Measurements from ENCODE around the gene PGF. TPM values are rescaled to one million over a fixed set of nuclear protein-coding genes. Genes with fewer than 3 reads are reported as not detected.

Gene PGF
- polyA plus RNA-seq, 3 donors, result 0.03 TPM; not detected in 2

DNA sequence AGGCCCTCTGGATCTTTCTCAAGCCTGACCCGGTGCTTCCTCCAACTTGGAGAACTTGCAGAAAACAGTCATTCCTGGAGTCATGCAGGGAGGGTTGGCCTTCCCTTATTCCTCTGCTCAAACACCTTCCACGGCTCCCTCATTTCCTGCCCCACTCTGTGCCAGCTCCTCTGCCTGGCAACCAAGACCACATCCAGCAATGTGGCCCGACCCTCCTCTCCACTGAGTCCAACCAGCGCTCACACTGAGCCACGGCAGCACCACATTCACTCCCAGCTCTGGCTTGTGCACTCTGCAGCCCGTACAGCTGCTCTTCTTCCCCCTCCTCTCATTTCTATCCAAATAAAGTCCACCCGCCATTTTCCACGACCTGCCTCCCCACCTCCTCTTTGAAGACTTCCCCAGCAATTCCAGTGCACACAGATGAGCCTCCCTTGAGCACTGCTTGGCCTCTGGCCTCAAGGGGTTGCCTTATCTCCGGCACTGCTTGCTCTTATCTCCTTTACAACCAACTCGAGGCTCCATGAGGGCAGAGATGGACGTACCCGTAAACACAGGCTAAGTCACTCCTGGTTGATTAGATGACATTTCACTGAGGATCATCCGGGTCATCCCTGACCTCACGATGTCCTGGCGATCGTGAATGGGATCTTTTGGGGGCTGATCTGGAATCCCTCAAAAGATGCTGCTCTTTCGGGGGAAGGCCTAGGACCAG, 5.4 kb downstream of the PGF start:
- H3K27ac Mint-ChIP-seq, result no peak overlapping the region

DNA sequence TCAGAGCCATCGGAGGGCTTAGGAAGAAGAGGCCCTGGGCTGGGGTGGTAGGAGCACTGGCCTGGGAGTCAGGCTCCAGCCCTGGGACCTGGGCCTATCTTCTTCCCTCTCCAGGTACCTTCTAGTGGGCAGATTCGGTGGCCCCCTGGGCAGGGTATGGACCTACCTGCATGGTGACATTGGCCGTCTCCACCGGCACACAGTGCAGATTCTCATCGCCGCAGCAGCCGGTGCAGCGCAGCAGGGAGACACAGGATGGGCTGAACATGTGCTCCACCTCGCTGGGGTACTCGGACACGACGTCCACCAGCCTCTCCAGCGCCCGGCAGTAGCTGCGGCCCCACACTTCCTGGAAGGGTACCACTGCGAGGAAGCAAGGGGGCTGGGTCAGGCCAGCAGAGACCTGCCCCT, 6.2 kb downstream of the PGF start:
- Histone ChIP-seq H3K9ac (ENCODE audit: insufficient read depth, low read length, poor library complexity, severe bottlenecking) (no peak overlapping the region), H3K79me2 (ENCODE audit: insufficient read depth, low read length) (no peaks in the 10 kb centered on the region), H3K4me3 (replicated peaks in 1 of 3; ENCODE audit: low read depth in 2 of 3, low read length in 3 of 3) (no peak overlapping the region), H3K27me3 (ENCODE audit: control insufficient read depth in 2 of 2, insufficient read depth in 2 of 2, low read length in 2 of 2) (peaks cover 0 to 7% of the 10 kb centered on the region in 2 donors), H2AFZ (ENCODE audit: insufficient read depth, low read depth, low read length, poor library complexity, severe bottlenecking) (no peak overlapping the region), H3K27ac (ENCODE audit: low read depth in 1 of 2, low read length in 2 of 2) (no peak overlapping the region), H3K36me3 (replicated peaks in 1 of 2; ENCODE audit: control insufficient read depth in 1 of 2, insufficient read depth in 2 of 2, low read length in 2 of 2) (no peaks in the 10 kb centered on the region), H3K4me1 (ENCODE audit: control insufficient read depth in 1 of 2, insufficient read depth in 2 of 2, low read length in 2 of 2) (peaks cover 6 to 7% of the 10 kb centered on the region in 2 donors), H3K4me2 (replicated peaks; ENCODE audit: extremely low read depth, low read length, poor library complexity, severe bottlenecking) (no peak overlapping the region), H3K9me3 (replicated peaks in 1 of 2; ENCODE audit: control insufficient read depth in 1 of 2, insufficient read depth in 1 of 2, low read length in 2 of 2) (no peaks in the 10 kb centered on the region), H4K20me1 (ENCODE audit: insufficient read depth, low read length) (no peaks in the 10 kb centered on the region)
- H3K36me3 Mint-ChIP-seq, result no peaks in the 10 kb centered on the region
- intact Hi-C loops (cut with micrococcal nuclease), result loop anchor here in 1 of 2 donors (5.0 to 10.0 kb wide), 2 partner anchors 116 to 138 kb away; partner anchors contain the start of genes ACYP1 and ZC2HC1C
- WGBS (ENCODE audit: insufficient coverage), result 84% methylated on average over 15 of the region's 16 CpGs
- H3K4me3 Mint-ChIP-seq, result no peak overlapping the region
- no peak for DNase-seq
- H3K9me3 Mint-ChIP-seq, result peaks cover 0 to 3% (median 0%) of the 10 kb centered on the region in 7 donors
- H3K27ac Mint-ChIP-seq, result no peak overlapping the region
- TF ChIP-seq, protein P1, sequence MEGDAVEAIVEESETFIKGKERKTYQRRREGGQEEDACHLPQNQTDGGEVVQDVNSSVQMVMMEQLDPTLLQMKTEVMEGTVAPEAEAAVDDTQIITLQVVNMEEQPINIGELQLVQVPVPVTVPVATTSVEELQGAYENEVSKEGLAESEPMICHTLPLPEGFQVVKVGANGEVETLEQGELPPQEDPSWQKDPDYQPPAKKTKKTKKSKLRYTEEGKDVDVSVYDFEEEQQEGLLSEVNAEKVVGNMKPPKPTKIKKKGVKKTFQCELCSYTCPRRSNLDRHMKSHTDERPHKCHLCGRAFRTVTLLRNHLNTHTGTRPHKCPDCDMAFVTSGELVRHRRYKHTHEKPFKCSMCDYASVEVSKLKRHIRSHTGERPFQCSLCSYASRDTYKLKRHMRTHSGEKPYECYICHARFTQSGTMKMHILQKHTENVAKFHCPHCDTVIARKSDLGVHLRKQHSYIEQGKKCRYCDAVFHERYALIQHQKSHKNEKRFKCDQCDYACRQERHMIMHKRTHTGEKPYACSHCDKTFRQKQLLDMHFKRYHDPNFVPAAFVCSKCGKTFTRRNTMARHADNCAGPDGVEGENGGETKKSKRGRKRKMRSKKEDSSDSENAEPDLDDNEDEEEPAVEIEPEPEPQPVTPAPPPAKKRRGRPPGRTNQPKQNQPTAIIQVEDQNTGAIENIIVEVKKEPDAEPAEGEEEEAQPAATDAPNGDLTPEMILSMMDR (IDR thresholded peaks at IDR 0.05), result no peak
- peaks cover 4 to 19% (median 9%) of the 10 kb centered on the region in 3 donors for H3K27me3 Mint-ChIP-seq (ENCODE audit: low read depth in 3 of 3)
- H3K4me1 Mint-ChIP-seq, result peaks cover 7% of the 10 kb centered on the region

More for the DNA sequence above, 5.4 kb downstream of the PGF start:
- Histone ChIP-seq H3K36me3 (replicated peaks in 1 of 2; ENCODE audit: control insufficient read depth in 1 of 2, insufficient read depth in 2 of 2, low read length in 2 of 2) (no peaks in the 10 kb centered on the region), H3K4me2 (replicated peaks; ENCODE audit: extremely low read depth, low read length, poor library complexity, severe bottlenecking) (no peak overlapping the region), H3K27me3 (ENCODE audit: control insufficient read depth in 2 of 2, insufficient read depth in 2 of 2, low read length in 2 of 2) (peaks cover 1 to 15% of the 10 kb centered on the region in 2 donors), H3K9me3 (replicated peaks in 1 of 2; ENCODE audit: control insufficient read depth in 1 of 2, insufficient read depth in 1 of 2, low read length in 2 of 2) (no peaks in the 10 kb centered on the region), H3K4me1 (ENCODE audit: control insufficient read depth in 1 of 2, insufficient read depth in 2 of 2, low read length in 2 of 2) (peaks cover 9 to 10% of the 10 kb centered on the region in 2 donors), H3K79me2 (ENCODE audit: insufficient read depth, low read length) (no peaks in the 10 kb centered on the region), H3K9ac (ENCODE audit: insufficient read depth, low read length, poor library complexity, severe bottlenecking) (no peak overlapping the region), H3K4me3 (replicated peaks in 1 of 3; ENCODE audit: low read depth in 2 of 3, low read length in 3 of 3) (no peak overlapping the region), H3K27ac (ENCODE audit: low read depth in 1 of 2, low read length in 2 of 2) (no peak overlapping the region), H2AFZ (ENCODE audit: insufficient read depth, low read depth, low read length, poor library complexity, severe bottlenecking) (no peak overlapping the region), H4K20me1 (ENCODE audit: insufficient read depth, low read length) (no peaks in the 10 kb centered on the region)
- H3K4me1 Mint-ChIP-seq, result peaks cover 9% of the 10 kb centered on the region
- DNase-seq, result no peak
- intact Hi-C loops (cut with micrococcal nuclease), result loop anchor here in 1 of 2 donors (5.0 to 10.0 kb wide), 2 partner anchors 115 to 137 kb away; partner anchors contain the start of genes ACYP1 and ZC2HC1C
- WGBS (ENCODE audit: insufficient coverage), result 79% methylated on average over 16 of the region's 17 CpGs
- no peak overlapping the region for H3K4me3 Mint-ChIP-seq
- H3K27me3 Mint-ChIP-seq (ENCODE audit: low read depth in 3 of 3), result peaks cover 7 to 27% (median 9%) of the 10 kb centered on the region in 3 donors
- TF ChIP-seq, protein P1 (IDR thresholded peaks at IDR 0.05), result no peak
- H3K9me3 Mint-ChIP-seq, result peaks cover 0 to 3% (median 0%) of the 10 kb centered on the region in 7 donors
- H3K36me3 Mint-ChIP-seq, result no peaks in the 10 kb centered on the region
